Measurements from ENCODE around the gene PEAK3.

- no peak for TF ChIP-seq CTCF (conservative IDR thresholded peaks at IDR 0.05 in 1 of 2, IDR thresholded peaks at IDR 0.05 in 1 of 2; ENCODE audit: extremely low read depth in 1 of 2, insufficient read depth in 1 of 2, low read depth in 1 of 2, low read length in 2 of 2)
- no peak for TF ChIP-seq EZH2 (IDR thresholded peaks at IDR 0.05; ENCODE audit: borderline replicate concordance, low read length)
Measured at GRCh38 chr19:2246801-2247361, 35.1 kb downstream of the PEAK3 start.

Data from mammary epithelial cell (primary cell).